Transverse colon (tissue), 4 donors: ENCODE results near the gene FGD5. TPM values are rescaled to one million over a fixed set of nuclear protein-coding genes. Genes with fewer than 3 reads are reported as not detected.

Source experiments
- DNase-seq: peaks from one replicate; pipeline ENCODE4 v3.0.0-alpha.2; 2019
- H3K27ac ChIP-seq, 4 donors: fragments of 200-600 bp; sonication (generic); 2 replicates each; pipeline ENCODE4 v1.5.1; 2016 to 2018; ENCODE audit warnings: inconsistent platforms in 4 of 4
- H3K27me3 ChIP-seq: fragments of 200-600 bp; sonication (generic); 2 replicates; pipeline ENCODE4 v1.5.1; 2017; ENCODE audit warnings: inconsistent platforms
- H3K36me3 ChIP-seq, 4 donors: fragments of 200-600 bp; sonication (generic); 2 replicates each; pipeline ENCODE4 v1.5.1; 2017 to 2019; ENCODE audit warnings: inconsistent platforms in 4 of 4
- H3K4me1 ChIP-seq, 4 donors: fragments of 200-600 bp; sonication (generic); 2 replicates each; pipeline ENCODE4 v1.5.1; 2017 to 2020; ENCODE audit warnings: inconsistent platforms in 4 of 4
- H3K4me3 ChIP-seq, 4 donors: fragments of 200-600 bp; sonication (generic); 1 replicate in 1 of 4; 2 replicates in 3 of 4; pipeline versions ENCODE4 v1.5.1 to v1.6.1; 2017 to 2019; ENCODE audit warnings: inconsistent platforms in 4 of 4
- H3K9me3 ChIP-seq, 2 donors: fragments of 200-600 bp; sonication (generic); 2 replicates each; pipeline ENCODE4 v1.5.1; 2017 to 2019; ENCODE audit warnings: inconsistent platforms in 2 of 2
- EP300 ChIP-seq: sonication (generic); formaldehyde crosslinking; IDR thresholded peaks from one replicate; pipeline ENCODE4 v1.6.1; 2017; ENCODE audit warnings: antibody characterized with exemption, low read depth
- POLR2A ChIP-seq: fragments of 450-650 bp; IDR thresholded peaks from one replicate; pipeline ENCODE4 v1.6.1; 2016; ENCODE audit warnings: antibody characterized with exemption, mild to moderate bottlenecking, moderate library complexity
- POLR2AphosphoS5 ChIP-seq, 3 donors: sonication (generic); formaldehyde crosslinking; IDR thresholded peaks; one replicate each; pipeline ENCODE4 v1.6.1; 2016; ENCODE audit warnings: antibody characterized with exemption in 3 of 3
- WGBS, 2 donors: methylation state at CpG; one replicate each; pipeline ENCODE4 v1.1.5; 2018; ENCODE audit warnings: low coverage in 1 of 2; 5-methylcytosine and 5-hydroxymethylcytosine counted together
- in situ Hi-C, 4 donors: fragments of 200-750 bp; cut with MboI; loops; one replicate each; pipeline versions ENCODE4 v1.15.0 to v1.15.1; 2017; ENCODE audit warnings: low sequenced_read_pairs in 3 of 4, low pct_ligation_motif_present in 1 of 4, low pct_unique_long_range_greater_than_20kb in 1 of 4
- intact Hi-C: fragments of 100-400 bp; cut with DNase I; formaldehyde crosslinking; loops from one replicate; pipeline ENCODE4 v1.15.1; 2023; ENCODE audit warnings: low total_unique reads
- total RNA-seq, 4 donors: library from RNA; depleted of rRNA; stranded (reverse); fragments of >200 nt; gene quantifications; one replicate each; pipeline ENCODE4 v1.1.0, GENCODE V29; 2016
- TF ChIP-seq, protein P1 (sequence below), 5 experiments: fragments of 200-600 bp in 3 of 5; fragments of 450-650 bp in 2 of 5; sonication (generic) in 3 of 5; IDR thresholded peaks; 1 replicate in 2 of 5; 2 replicates in 3 of 5; pipeline ENCODE4 v1.5.1; 2016 to 2017; ENCODE audit warnings: antibody characterized with exemption in 5 of 5, inconsistent platforms in 3 of 5, mild to moderate bottlenecking in 2 of 5, moderate library complexity in 1 of 5

The FGD5 gene
- total RNA-seq, 4 donors from 2014 or later, result 5.6 to 15.9 (median 10.2) TPM

DNA sequence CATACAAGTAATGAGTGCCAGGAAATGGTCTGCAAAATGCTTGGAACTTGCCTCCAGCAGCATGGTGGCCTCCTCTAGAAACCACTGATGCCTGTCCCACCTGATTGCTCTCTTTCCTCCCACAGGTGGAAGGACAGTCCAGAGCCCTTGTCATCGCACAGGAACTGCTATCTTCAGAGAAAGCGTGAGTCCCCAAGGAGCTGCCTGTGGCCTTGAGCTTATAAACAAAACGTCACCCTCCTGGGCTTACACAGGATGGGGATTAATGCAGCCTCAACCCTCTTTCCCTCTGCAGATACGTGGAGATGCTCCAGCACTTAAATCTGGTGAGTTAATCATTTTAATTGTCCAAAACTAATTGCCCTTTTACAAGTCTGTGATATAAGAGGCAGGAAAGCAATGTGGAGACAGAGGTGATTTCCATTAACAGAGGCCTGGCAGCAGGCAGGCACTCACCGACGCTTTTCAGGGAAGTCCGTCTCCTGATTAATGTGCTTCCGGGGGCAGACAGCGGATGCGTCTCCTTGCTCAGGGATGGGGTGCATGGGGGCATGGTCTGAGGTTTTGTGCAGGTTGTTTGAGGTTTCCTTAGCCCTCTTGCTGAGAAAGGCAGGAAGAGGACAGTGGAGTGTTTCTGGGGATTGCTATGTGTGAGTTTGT, 61.8 kb downstream of the FGD5 start:
- 65% methylated on average over 10 of the region's 10 CpGs; no CpG with 5 or more reads in 1 of the 2 donors for WGBS, 2 donors
- H3K9me3 ChIP-seq, result no peaks in the 10 kb centered on the region
- H3K27ac ChIP-seq, result no peak overlapping the region
- H3K4me3 ChIP-seq, result no peak overlapping the region
- in situ Hi-C loops, result no loop called here
- DNase-seq, result no peak
- no peak for TF ChIP-seq POLR2AphosphoS5 (IDR thresholded peaks at IDR 0.05)
- TF ChIP-seq, protein P1, sequence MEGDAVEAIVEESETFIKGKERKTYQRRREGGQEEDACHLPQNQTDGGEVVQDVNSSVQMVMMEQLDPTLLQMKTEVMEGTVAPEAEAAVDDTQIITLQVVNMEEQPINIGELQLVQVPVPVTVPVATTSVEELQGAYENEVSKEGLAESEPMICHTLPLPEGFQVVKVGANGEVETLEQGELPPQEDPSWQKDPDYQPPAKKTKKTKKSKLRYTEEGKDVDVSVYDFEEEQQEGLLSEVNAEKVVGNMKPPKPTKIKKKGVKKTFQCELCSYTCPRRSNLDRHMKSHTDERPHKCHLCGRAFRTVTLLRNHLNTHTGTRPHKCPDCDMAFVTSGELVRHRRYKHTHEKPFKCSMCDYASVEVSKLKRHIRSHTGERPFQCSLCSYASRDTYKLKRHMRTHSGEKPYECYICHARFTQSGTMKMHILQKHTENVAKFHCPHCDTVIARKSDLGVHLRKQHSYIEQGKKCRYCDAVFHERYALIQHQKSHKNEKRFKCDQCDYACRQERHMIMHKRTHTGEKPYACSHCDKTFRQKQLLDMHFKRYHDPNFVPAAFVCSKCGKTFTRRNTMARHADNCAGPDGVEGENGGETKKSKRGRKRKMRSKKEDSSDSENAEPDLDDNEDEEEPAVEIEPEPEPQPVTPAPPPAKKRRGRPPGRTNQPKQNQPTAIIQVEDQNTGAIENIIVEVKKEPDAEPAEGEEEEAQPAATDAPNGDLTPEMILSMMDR (IDR thresholded peaks at IDR 0.05), result no peak
- TF ChIP-seq EP300, result no peak
- no peak for TF ChIP-seq POLR2A
- no peaks in the 10 kb centered on the region for H3K36me3 ChIP-seq
- no peaks in the 10 kb centered on the region for H3K27me3 ChIP-seq
- intact Hi-C loops, result no loop called here
- H3K4me1 ChIP-seq, result peaks cover 7 to 35% (median 24%) of the 10 kb centered on the region in 4 donors

DNA sequence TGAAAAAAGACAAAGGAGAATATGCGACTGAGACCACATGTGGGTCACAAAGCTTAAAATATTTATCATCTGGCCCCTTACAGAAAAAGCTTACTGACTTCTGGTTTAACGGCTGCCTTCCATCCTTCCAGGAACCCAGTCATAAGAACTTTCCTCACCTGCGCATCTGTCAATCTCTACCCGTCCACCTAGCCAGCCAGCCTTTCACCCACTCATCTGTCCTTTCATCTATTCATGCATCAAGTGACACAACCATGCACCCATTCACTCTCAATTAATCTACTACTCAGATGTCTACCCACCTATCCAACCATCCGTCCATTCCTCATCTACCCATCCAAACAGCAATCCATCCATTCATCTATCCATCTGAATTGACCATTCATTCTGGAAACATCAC, 64.5 kb downstream of the FGD5 start:
- WGBS, 2 donors, result 90 to 91% methylated on average over 4 to 5 of the region's 5 CpGs
- TF ChIP-seq POLR2A (no peak), POLR2AphosphoS5 (IDR thresholded peaks at IDR 0.05) (no peak), EP300 (no peak)
- TF ChIP-seq, protein P1 (IDR thresholded peaks at IDR 0.05), result no peak

DNA sequence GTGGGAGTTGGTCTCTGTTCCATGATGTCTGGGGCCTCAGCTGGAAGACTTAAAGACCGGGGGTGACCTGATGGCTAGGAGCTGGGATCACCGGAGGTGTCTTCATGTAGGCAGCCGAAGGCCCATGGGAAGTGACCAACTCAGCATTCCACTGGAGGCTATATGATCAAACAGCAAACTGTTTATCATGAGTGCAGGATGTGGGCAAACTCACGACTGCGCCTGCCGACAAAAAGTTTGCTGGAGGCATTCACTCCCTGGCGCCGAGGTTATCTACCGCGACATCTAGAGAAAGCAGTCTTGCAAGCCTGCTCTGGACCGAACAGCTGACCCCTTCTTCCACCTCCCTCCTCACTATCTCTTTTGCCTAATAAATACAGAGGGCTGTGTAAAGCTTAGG, 65.9 kb downstream of the FGD5 start:
- no peaks in the 10 kb centered on the region for H3K9me3 ChIP-seq
- TF ChIP-seq EP300 (no peak), POLR2AphosphoS5 (IDR thresholded peaks at IDR 0.05) (no peak), POLR2A (no peak)
- TF ChIP-seq, protein P1 (IDR thresholded peaks at IDR 0.05), result no peak
- DNase-seq, result no peak
- no peaks in the 10 kb centered on the region for H3K36me3 ChIP-seq
- intact Hi-C loops (no loop called here), in situ Hi-C loops (no loop called here)
- WGBS, 2 donors, result 85% methylated on average over 11 of the region's 11 CpGs; no CpG with 5 or more reads in 1 of the 2 donors
- H3K27ac ChIP-seq, result no peak overlapping the region
- peaks cover 0 to 3% (median 0%) of the 10 kb centered on the region in 4 donors for H3K4me1 ChIP-seq
- H3K27me3 ChIP-seq, result no peaks in the 10 kb centered on the region
- no peak overlapping the region for H3K4me3 ChIP-seq

More for the DNA sequence above, 64.5 kb downstream of the FGD5 start:
- Histone ChIP-seq H3K36me3 (no peaks in the 10 kb centered on the region), H3K27ac (no peak overlapping the region), H3K9me3 (no peaks in the 10 kb centered on the region), H3K4me1 (peaks cover 2 to 16% (median 7%) of the 10 kb centered on the region in 4 donors), H3K4me3 (no peak overlapping the region), H3K27me3 (no peaks in the 10 kb centered on the region)
- DNase-seq, result no peak
- intact Hi-C loops, result no loop called here
- in situ Hi-C loops, result no loop called here

DNA sequence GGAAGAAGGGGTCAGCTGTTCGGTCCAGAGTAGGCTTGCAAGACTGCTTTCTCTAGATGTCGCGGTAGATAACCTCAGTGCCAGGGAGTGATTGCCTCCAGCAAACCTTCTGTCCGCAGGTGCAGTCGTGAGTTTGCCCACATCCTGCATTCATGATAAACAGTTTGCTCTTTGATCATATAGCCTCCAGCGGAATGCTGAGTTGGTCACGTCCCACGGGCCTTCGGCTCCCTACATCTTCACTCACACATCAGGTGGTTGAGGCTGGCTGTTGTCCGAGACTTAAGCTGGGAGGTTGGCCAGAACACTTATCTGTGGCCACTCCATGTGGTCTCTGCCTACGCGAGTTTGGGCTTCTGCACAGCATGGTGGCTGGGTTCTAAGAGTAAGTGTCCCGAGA, 66.5 kb downstream of the FGD5 start:
- DNase-seq, result no peak
- no peaks in the 10 kb centered on the region for H3K9me3 ChIP-seq
- TF ChIP-seq POLR2A (no peak), POLR2AphosphoS5 (IDR thresholded peaks at IDR 0.05) (no peak), EP300 (no peak)
- TF ChIP-seq, protein P1 (IDR thresholded peaks at IDR 0.05), result no peak
- no peak overlapping the region for H3K27ac ChIP-seq
- no peaks in the 10 kb centered on the region for H3K27me3 ChIP-seq
- intact Hi-C loops (no loop called here), in situ Hi-C loops (no loop called here)
- WGBS, 2 donors, result 81% methylated on average over 13 of the region's 13 CpGs; no CpG with 5 or more reads in 1 of the 2 donors
- H3K4me3 ChIP-seq, result no peak overlapping the region
- no peaks in the 10 kb centered on the region for H3K4me1 ChIP-seq
- H3K36me3 ChIP-seq, result no peaks in the 10 kb centered on the region
